NCI-H1092 (cell line): ENCODE data around the gene TNFRSF19.

Experiments
- DNase-seq: peaks from one replicate; lab custom pipeline; 2025; lab: John Stamatoyannopoulos, UW

TNFRSF19 gene

DNA sequence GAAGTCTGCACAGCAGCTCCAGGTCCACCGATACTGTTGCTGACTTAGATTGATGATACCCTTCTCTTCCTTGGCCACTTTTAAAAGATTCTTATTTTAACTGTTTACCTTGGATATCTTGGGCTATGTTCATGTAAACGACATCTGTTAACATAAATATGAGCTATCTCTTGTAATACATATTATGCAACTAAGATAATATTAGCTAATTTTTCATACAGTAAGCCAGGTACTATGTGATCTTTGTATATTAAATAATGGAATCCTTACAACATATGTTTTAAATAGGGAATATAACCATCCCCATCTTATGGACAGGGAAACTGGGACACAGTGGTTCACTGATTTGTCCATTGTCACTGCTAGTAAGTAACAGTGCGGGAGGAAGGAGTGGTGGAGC is 37.9 kb downstream of the TNFRSF19 start:
- DNase-seq, result no peak

DNA sequence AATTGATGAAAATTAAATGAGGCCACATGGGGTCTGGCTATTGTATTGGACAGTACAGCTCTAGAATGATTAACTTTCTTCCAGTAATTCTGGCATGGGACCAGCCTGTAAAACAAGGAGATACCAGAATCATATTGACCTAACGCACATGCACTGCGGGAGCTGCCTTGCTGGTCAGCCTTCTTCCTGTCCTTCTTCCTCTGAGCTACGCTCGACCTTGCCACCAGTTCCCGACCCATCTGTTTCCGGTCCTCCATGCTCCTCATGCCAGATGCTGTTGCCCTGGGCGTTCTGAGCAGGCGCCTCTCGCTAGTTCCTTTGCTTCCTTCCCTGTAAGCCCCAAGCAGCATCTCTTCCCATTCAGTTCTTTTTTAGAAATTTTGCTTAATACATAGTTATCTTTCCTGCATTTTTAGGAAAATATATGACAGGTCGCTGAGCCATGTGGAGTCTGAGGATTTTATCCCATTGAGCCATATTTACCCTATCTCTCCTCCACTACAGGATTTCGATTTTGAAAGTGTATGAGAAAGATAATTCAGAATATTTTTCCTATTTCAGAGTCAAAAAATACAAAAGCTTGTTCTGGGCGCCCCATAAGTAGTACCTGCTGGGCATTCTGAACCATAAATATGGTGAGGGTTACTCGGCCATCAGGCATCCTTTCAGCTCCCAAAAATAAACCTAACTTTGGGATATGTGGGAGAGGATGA is 38.6 kb downstream of the TNFRSF19 start:
- no peak for DNase-seq

DNA sequence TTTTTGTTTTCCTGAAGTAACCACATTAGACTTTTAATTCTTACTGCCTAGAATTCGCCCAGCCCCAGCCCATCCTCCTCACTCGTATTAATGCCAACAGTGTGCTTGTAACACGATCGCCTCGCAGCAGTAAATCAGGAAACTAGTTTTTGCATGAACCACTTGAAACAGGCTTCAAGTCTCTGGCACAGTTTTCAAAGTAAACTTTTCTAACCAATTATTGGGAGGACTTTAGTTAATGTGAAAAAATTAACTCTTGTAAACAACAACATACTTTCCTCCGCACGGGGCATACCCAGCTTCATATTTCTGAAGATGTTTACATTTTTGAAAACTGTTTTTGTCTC is 39.2 kb downstream of the TNFRSF19 start:
- no peak for DNase-seq

DNA sequence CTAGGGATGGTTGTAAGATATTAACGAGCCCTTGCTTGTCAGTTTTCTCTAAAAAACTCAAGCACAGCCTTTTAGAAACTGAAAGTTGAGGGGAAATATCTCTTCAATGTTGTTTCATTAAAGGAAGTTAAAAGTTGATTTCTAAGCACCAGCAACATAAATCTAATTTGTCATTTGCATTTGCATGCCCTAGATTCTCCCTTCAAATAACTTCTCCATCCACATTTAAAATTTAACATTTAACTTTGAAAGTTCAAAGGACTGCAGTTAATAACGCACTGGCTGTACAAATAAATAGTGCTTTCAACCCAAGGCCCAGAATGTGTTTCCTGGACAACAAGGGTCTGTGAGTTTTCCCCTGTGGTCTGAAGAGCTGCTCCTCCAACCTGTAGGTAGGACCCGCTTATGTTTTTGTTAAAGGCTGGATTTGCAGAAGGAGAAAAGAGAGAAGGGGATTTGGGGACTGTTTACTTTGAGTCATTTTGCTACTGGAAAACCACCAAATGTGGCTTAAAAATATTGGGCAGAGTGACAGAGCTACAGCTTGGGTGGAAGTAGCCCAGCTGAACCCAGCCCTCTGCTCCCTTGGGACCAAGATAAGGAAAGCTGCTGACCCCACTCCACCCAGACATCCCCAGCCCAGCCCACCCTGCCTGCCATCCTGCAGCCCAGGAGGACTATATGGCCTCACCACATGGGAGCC is 39.8 kb downstream of the TNFRSF19 start:
- no peak for DNase-seq

DNA sequence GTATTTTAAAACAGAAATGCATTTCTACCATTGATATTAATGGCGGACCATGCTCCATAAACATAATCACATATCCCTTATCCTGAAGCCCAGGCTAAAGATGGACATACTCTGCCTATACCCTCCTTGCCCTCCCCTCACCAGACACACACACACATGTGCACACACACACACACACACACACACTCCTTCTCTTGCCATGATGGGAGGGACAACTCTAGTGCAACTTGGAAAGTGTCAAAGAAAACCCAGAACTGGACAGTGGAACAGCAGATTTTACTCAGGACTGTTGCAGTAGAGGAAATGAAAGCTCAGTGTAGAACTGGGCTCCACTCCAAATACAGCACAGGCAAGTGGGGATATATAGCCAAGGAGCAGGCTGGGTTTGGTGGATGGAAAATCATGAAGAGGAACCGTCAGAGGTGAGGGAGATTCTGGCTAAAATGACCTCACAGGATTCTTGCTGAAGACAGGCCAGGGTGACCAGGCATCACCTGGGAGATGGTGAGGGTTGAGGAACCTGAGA is 40.8 kb downstream of the TNFRSF19 start:
- peak; percentile 13 for DNase-seq

DNA sequence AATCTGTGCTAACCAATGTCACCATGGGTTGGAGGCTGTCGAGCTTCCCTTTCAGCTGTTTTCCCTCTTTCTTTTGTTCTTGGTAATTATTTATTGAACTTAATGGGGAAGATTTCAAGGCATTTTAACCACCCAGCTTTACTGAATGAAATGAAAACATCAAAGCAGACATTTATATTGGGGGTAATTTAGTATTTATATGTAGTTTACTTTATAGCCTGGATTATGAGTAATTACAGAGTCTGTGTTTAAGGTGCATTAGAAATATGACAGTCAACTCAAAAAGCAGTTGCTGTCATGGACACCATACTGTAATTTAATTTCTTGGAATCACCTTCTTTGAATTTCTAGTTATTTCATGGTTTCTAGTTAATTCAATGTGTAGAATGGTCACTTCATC is 42.0 kb downstream of the TNFRSF19 start:
- no peak for DNase-seq

DNA sequence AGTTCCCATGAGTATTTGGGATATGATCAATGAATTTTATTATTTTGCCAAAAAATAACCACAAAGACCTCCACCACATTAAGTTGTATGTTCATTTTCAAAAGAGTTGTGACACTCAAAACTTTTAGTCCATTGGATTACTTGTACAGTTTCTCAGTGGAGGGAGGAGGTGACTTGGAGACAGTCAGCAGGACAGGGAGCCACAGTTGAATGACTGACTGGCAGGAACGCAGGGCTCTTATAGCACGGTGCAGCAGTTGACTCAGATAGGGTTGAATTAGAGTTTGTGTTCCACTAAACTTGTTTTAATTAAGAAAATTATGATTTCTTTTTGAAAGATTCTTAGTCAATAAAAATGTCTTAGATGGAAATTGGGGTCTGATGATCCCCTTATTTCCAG is 42.5 kb downstream of the TNFRSF19 start:
- no peak for DNase-seq

DNA sequence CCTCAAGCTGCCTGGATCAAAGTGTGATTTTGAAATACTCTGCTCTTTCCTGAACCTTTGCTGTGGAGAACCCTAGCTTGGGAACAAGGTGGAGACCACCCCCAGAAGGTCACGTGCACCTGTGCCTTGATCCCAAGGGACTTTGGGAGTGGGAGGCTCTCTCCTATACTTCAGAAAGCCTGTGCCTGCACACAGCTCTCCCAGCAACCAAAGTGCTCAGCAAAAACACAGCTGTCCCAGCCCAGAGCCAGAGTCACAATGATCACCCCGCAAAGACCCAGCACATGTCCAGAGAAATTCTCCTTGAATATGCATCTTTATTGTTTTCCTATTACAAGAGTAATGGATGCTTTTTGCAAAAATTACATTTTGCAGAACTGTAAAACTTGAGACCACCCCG is 43.4 kb downstream of the TNFRSF19 start:
- DNase-seq, result no peak

DNA sequence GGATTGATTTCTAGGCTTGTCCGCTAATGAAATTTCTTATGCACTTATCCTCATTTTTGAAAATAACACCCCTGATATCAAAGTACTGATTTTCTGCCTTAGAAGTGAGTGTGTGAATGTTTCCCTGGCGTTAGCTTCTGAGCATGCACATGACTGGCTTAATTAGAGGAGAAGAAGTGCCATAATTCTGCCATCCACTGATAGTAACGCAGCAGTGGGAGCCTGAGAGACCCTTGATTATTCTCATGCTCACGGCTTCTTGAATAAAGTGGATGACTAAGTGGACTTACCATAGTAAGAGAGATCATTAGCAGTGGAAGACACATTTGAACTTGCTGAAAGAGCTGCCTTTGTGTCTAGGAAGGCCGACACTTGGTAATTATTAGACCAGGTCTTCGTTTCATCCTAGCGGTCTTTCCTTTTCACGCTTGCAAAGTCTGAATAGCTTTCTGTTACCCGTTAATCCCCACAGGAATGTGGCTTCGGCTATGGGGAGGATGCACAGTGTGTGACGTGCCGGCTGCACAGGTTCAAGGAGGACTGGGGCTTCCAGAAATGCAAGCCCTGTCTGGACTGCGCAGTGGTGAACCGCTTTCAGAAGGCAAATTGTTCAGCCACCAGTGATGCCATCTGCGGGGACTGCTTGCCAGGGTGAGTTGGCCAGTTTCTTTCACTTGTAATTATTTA is 45.3 kb downstream of the TNFRSF19 start:
- no peak for DNase-seq

DNA sequence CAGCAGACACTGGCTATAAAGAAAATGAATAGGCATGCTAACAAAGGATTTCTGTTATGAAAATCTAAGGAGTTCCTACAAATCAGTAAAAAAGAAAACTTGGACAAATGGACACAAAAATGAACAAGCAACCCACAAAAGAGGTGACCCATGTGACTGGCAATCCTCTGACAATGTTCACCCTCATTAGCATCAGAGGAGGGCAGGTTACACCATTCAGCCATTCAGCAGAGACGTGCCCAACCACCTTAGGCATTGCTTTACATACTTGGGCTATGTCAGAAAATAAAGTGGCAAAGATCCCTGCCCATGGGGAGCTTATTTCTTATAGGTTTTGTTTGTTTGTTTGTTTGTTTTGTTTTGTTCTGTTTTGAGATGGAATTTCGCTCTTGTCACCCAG is 46.0 kb downstream of the TNFRSF19 start:
- DNase-seq, result no peak

DNA sequence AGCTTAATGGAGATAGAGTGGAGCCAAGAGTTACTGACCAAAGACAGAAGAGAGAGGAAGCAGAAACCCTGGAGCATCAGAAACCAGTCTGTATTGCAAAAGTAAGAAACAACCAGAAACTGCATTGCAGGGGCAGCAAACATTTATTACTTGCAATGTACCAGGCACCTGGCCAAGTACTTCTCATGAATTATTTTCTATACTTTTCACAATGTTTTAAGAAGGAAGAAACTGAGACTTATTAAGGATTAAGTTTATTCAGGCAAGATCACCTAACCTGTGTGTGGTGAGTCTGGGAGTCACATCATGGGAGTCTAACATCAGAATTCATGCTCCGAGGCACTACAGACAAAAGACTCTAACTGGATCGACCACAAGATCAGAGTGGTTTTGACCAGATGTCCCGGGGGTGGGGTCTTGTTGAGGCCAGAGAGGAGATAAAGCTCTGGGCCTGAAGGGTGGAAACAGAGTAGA is 47.4 kb downstream of the TNFRSF19 start:
- no peak for DNase-seq

DNA sequence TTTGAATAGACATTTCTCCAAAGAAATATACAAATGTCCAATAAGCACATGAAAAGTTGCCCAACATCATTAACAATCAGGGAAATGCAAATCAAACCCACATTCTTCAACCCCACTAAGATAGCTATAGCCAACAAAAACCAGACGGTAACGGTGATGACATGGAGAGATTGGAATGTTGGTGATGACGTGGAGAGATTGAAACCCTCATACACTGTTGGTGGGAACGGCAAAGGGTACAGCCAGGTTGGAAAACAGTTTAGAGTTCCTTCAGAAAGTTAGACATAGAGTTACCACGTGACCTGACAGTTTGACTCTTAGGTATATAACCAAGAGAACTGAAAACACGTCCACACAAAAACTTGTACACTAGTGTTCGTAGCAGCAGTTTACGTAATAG is 48.1 kb downstream of the TNFRSF19 start:
- DNase-seq, result no peak

DNA sequence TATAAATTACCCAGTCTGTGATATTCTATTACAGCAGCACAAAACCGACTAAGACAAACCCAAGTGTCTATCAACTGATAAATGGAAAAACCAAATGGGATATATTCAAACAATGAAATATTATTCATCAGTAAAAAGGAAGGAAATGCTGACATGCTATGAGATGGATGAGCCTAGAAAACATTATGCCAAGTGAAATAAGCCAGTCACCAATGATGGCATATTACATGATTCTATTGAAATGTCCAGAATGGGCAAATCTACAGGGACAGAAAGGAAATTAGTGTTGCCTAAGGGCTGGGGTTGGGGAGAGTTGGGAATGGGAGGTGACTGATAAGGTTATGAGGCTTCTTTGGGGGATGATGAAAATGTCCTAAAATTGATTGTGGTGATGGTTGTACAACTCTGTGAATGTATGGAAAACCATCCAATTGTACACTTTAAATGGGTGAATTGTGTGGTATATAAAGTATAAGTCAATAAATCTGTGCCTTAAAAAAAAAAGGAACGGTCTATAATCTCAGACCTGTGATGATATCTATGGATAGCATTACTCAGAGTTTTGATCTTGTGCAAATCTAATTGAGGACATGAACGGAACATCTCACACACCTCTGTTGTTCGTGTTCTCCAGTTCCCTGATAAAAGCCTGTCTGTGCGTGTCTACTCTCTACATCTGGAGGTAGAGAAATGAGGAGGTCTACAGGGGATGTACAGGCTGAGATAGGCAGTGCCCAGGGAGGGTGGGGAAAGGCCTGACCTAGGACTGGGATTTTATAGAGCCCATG is 49.0 kb downstream of the TNFRSF19 start:
- DNase-seq, result no peak

DNA sequence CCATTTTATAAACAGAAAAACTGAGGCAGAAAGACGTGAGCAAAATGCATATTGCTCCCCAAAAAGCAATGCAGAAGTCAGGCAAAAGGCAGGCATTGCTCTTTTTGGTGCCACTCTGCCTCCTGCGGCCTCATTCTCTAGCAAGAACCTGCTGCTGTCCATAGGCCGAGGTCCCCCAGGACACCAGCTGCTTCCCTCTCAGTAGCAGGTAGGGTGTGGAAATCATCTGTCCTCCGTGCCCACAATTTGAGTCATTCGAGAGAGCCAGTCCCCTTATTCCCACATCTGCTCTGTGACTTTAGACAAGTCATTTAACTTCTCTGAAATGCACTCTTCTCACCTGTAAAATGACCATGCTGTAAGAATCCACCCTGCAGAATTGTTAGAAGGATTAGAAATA is 50.0 kb downstream of the TNFRSF19 start:
- DNase-seq, result no peak

DNA sequence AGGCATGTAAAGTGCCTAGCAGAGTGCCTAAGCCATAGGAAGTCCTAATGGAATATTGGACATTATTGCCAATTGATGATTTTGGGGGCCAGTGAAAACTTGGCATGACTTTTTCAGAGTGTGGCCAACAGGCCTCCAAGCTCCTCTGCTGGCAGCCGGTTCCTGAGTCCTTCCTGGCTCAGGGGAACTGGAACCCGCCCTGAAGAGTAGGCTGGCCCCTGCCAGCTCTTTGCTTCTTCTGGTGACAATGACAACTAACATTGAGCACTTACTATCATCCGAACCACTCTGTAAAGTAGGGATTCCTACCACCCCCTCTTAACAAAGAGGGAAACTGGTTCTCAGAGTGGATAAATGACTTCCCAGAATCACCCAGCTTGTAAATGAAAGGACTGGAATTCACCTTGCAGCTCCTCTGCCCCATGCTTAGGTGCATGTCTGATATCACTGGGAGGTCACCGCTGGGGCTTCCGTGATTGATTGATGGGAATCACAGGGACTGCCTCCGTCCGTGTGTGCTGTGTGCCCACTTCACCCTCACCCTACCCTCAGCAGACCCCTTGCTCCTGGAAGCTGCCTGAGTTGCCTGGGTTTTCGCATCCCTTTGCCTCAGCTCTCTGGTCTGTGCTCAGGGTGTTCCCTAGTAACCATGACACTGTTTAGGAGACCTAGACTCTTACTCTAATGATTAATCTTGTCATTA is 50.6 kb downstream of the TNFRSF19 start:
- DNase-seq, result no peak

DNA sequence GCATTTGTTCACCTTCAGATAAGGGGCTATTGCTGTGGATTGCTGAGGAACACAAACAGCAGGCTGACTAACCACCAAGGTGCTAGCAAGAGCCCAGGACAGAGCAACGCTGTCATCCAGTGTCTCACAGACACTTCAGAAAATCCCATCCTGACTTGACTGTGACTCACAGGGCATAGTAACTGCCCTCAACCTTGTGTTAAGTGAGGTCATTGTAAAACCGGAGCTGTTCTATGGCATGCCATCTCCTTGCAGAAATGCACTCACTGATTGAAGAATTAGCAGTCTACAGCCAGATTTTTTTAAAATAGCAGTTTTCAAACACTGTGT is 51.1 kb downstream of the TNFRSF19 start:
- DNase-seq, result no peak

DNA sequence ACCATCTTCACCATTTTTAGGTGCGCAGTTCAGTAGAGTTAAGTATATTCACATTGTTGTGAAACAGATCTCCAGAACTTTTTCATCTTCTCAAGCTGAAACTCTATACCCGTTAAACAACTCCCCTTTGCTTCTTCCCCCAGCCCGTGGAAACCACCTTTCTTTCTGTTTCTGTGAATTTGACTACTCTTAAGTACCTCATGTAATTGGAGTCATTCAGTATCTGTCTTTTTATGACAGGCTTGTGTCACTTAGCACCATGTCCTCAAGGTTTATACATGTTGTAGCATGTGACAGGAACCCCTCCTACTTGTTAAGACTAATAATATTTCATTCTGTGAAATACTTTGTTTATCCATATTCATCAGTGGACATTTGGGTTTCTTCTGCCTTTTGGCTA is 52.8 kb downstream of the TNFRSF19 start:
- no peak for DNase-seq

DNA sequence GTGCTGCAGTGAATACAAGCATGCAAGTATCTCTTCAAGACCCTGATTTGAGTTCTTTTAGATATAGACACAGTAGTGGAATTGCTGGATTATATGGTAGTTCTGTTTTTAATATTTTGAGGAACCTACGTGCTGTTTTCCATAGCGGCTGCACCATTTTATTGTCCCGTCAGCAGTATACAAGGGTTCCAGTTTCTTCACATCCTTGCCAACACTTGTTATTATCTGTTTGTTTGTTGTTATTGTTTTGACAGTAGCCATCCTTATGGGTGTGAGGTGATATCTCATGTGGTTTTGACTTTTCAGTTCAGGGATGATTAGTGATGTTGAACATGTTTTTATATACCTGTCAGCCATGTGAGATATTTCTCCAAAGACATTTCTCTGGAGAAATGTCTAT is 53.2 kb downstream of the TNFRSF19 start:
- DNase-seq, result no peak

DNA sequence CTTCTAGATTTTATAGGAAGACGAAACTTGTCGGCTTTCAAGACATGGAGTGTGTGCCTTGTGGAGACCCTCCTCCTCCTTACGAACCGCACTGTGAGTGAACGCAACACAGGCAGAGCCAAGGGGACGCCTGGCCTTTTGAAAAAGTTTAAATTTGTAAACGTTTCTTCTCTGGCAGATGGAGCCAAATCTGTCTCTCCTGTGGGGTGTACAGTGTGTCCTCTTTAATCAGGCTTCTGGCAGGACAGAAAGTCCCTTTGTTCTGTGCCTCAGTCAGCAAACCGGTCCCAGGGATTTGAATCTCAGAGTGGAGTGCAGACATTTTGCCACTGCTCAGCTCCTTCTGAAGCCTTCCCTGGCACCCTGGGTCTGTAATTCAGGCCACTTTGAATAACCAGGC is 56.5 kb downstream of the TNFRSF19 start:
- DNase-seq, result no peak

DNA sequence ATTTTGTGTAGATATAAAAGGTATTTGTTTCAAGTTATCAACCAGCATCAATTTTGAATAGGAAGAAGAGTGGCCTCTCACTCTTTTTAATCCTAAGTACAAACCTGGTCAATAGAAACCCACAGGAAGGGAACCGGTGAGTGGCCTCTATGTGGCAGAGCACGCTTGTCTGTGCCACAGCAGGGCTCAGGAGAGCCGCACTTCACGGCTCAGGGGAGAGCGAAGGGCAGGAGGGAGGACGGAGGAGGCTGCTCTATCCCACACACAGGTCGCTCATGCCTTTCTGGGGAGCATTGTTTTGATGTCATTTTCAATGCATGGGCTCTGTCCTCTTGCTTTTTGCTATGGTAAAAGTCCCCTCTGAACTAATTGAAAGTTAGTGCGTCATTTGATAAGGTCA is 57.2 kb downstream of the TNFRSF19 start:
- no peak for DNase-seq

DNA sequence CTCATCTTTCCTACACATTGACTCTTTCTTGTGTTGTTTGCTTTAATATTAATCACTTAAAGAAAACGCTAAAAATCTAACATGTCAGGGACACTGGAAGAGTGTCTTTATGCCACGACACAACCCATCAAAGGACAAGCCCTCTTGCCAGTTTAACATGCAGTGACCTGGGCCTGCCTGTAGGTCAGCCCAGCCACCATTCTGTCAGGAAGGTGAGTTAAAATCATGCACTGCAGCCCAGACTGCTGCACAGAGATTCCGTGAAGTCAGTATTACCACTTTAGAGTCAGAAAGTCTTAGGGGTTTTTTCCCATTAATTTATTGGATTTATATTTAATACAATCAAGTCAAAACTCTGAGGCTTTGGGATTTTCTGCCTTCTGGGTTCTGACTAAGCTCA is 58.0 kb downstream of the TNFRSF19 start:
- DNase-seq, result no peak
